ENCODE measurements around the gene DOCK7.
"Not testable (repeated sequence)": the region's sequence is repeated elsewhere in the genome, so short reads cannot be mapped to it uniquely, and the experiment has no call there.

Gene DOCK7

GRCh38 chr1:62707744-62708120 is 19.5 kb upstream of the DOCK7 start:
- Histone ChIP-seq H3K27me3 (no peaks in the 10 kb centered on the region), H3K4me1 (no peaks in the 10 kb centered on the region), H3K4me3 (no peak overlapping the region), H3K27ac (no peak overlapping the region), H3K9me3 (peaks cover 0 to 2% (median 0%) of the 10 kb centered on the region in 3 donors), H3K36me3 (no peaks in the 10 kb centered on the region)
- intact Hi-C loops (cut with DNase I; ENCODE audit: low total_unique reads): no loop called here
- no peak for TF ChIP-seq CTCF (IDR thresholded peaks at IDR 0.05)
- no peak for DNase-seq

GRCh38 chr1:62706985-62707743 is 19.0 kb upstream of the DOCK7 start:
- H3K36me3 ChIP-seq: no peaks in the 10 kb centered on the region
- peaks cover 0 to 2% (median 0%) of the 10 kb centered on the region in 3 donors for H3K9me3 ChIP-seq
- TF ChIP-seq CTCF (IDR thresholded peaks at IDR 0.05): no peak
- intact Hi-C loops (cut with DNase I; ENCODE audit: low total_unique reads): no loop called here
- H3K27me3 ChIP-seq: no peaks in the 10 kb centered on the region
- H3K4me1 ChIP-seq: no peaks in the 10 kb centered on the region
- H3K27ac ChIP-seq: no peak overlapping the region
- no peak overlapping the region for H3K4me3 ChIP-seq
- DNase-seq: no peak

GRCh38 chr1:62698161-62698560 is 10.0 kb upstream of the DOCK7 start:
- H3K4me1 ChIP-seq; intact Hi-C loops (cut with DNase I; ENCODE audit: low total_unique reads); H3K27ac ChIP-seq; DNase-seq; H3K4me3 ChIP-seq; H3K27me3 ChIP-seq; H3K36me3 ChIP-seq; H3K9me3 ChIP-seq: not testable (repeated sequence)

GRCh38 chr1:62694479-62694878 is 6.3 kb upstream of the DOCK7 start:
- H3K9me3 ChIP-seq; H3K27ac ChIP-seq; H3K27me3 ChIP-seq; intact Hi-C loops (cut with DNase I; ENCODE audit: low total_unique reads); DNase-seq; H3K36me3 ChIP-seq; H3K4me3 ChIP-seq: not testable (repeated sequence)
- H3K4me1 ChIP-seq: peaks cover 0 to 20% (median 15%) of the 10 kb centered on the region in 4 donors

- Histone ChIP-seq H3K36me3 (no peaks in the 10 kb centered on the region), H3K9me3 (no peaks in the 10 kb centered on the region), H3K4me1 (peaks cover 0 to 28% (median 20%) of the 10 kb centered on the region in 4 donors), H3K27ac (no peak overlapping the region), H3K4me3 (no peak overlapping the region), H3K27me3 (no peaks in the 10 kb centered on the region)
- intact Hi-C loops (cut with DNase I; ENCODE audit: low total_unique reads): no loop called here
- no peak for DNase-seq
- TF ChIP-seq CTCF (IDR thresholded peaks at IDR 0.05): no peak
Observed at GRCh38 chr1:62693123-62693522, 4.9 kb upstream of the DOCK7 start.

GRCh38 chr1:62691062-62691844 is 3.1 kb upstream of the DOCK7 start:
- H3K27ac ChIP-seq: no peak overlapping the region

More at GRCh38 chr1:62691062-62691844, 3.1 kb upstream of the DOCK7 start:
- H3K9me3 ChIP-seq: no peaks in the 10 kb centered on the region
- peaks cover 0 to 36% (median 21%) of the 10 kb centered on the region in 4 donors for H3K4me1 ChIP-seq
- intact Hi-C loops (cut with DNase I; ENCODE audit: low total_unique reads): no loop called here
- no peak for DNase-seq
- no peaks in the 10 kb centered on the region for H3K27me3 ChIP-seq
- H3K4me3 ChIP-seq: no peak overlapping the region
- no peaks in the 10 kb centered on the region for H3K36me3 ChIP-seq
- TF ChIP-seq CTCF (IDR thresholded peaks at IDR 0.05): no peak
